ENCODE measurements around the gene SYT1. TPM values are rescaled to one million over a fixed set of nuclear protein-coding genes. Genes with fewer than 3 reads are reported as not detected.

SYT1 gene
- total RNA-seq, 1 donor from 2014 or later: 35.5 TPM

DNA sequence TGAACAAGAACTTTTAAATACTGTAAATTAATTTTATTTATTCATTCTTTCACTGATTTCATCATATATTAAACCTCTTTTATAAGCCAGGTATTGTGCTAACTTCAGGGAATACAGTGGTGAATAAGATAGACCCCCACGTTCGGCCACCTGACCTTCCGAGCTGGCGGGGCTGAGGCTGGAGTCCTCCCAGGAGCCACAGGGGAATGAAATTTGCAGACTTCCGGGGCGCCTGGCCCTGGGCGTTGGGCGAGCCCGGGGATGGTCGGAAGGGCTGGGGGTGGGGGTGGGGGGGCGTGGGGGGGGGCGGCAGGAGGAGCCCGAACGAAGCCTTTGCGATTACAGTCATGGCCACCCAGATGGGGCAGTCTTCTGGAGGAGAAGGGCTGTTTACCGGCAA, 442.8 kb downstream of the SYT1 start:
- H3K4me1 Mint-ChIP-seq (ENCODE audit: unreplicated experiment): peaks cover 5% of the 10 kb centered on the region
- DNase-seq (ENCODE audit: extremely low spot score, unreplicated experiment): no peak
- H3K27ac Mint-ChIP-seq: no peak overlapping the region
- H3K4me3 Mint-ChIP-seq: no peak overlapping the region
- TF ChIP-seq CTCF (conservative IDR thresholded peaks at IDR 0.05): no peak
- no peaks in the 10 kb centered on the region for H3K27me3 Mint-ChIP-seq
- H3K9me3 Mint-ChIP-seq: no peaks in the 10 kb centered on the region
- H3K36me3 Mint-ChIP-seq: peaks cover 9% of the 10 kb centered on the region

GRCh38 chr12:79309039-79309438, 444.5 kb downstream of the SYT1 start:
- DNase-seq (ENCODE audit: extremely low spot score, unreplicated experiment): no peak
- peaks cover 9% of the 10 kb centered on the region for H3K36me3 Mint-ChIP-seq
- no peak overlapping the region for H3K4me3 Mint-ChIP-seq
- H3K9me3 Mint-ChIP-seq: peaks cover 5% of the 10 kb centered on the region
- peaks cover 5% of the 10 kb centered on the region for H3K4me1 Mint-ChIP-seq (ENCODE audit: unreplicated experiment)
- H3K27ac Mint-ChIP-seq: no peak overlapping the region
- no peak for TF ChIP-seq CTCF (conservative IDR thresholded peaks at IDR 0.05)
- H3K27me3 Mint-ChIP-seq: no peaks in the 10 kb centered on the region

- no peak for TF ChIP-seq CTCF (conservative IDR thresholded peaks at IDR 0.05)
- DNase-seq (ENCODE audit: extremely low spot score, unreplicated experiment): no peak
- no peaks in the 10 kb centered on the region for H3K27me3 Mint-ChIP-seq
- peaks cover 7% of the 10 kb centered on the region for H3K4me1 Mint-ChIP-seq (ENCODE audit: unreplicated experiment)
- no peak overlapping the region for H3K4me3 Mint-ChIP-seq
- H3K27ac Mint-ChIP-seq: no peak overlapping the region
- peaks cover 5% of the 10 kb centered on the region for H3K9me3 Mint-ChIP-seq
- peaks cover 17% of the 10 kb centered on the region for H3K36me3 Mint-ChIP-seq
Measured at GRCh38 chr12:79317179-79317847, 452.7 kb downstream of the SYT1 start.

DNA sequence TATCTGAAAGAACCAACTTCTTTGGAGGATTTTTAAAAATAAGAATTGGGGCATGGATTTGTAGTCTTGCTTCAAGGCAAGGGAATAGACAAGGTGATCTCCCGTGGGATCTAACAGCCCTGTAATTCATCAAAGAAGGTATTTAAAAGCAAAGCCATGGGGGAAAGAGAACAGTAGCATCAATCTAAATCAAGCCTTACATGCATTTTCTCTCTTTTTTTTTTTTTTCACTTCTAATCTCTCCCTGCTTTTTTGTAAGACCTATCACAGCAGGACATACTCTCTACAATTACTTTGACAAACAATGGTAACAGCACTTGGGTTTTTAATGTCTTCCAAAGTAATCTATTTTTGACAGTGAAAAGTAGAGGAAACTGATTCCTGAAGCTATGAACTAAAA, 458.3 kb downstream of the SYT1 start:
- no peak for TF ChIP-seq CTCF (conservative IDR thresholded peaks at IDR 0.05)
- Mint-ChIP-seq H3K9me3 (no peaks in the 10 kb centered on the region), H3K27ac (no peak overlapping the region), H3K4me3 (no peak overlapping the region), H3K36me3 (peaks cover 13% of the 10 kb centered on the region), H3K27me3 (no peaks in the 10 kb centered on the region), H3K4me1 (ENCODE audit: unreplicated experiment) (peaks cover 21% of the 10 kb centered on the region)
- no peak for DNase-seq (ENCODE audit: extremely low spot score, unreplicated experiment)

DNA sequence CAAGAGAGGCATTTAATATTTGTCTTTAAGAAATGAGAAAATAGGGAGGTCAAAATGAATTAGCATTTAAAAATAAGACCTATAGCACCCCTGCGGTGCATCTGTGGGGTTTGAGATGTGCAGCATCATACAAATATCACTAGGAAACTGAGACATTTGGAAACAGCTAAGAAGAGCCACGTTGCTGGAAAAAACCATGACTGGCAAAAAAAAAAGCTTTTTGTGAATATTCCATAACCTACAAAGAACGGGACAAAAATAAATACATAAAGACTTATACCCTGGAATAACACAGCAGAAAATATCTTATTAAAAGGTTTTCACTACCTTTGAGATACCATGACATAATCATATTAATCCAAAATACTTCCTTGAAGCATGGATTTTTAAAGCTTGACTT, 460.0 kb downstream of the SYT1 start:
- no peak for DNase-seq (ENCODE audit: extremely low spot score, unreplicated experiment)
- Mint-ChIP-seq H3K27ac (no peak overlapping the region), H3K9me3 (no peaks in the 10 kb centered on the region), H3K36me3 (peaks cover 9% of the 10 kb centered on the region), H3K27me3 (no peaks in the 10 kb centered on the region), H3K4me1 (ENCODE audit: unreplicated experiment) (peaks cover 21% of the 10 kb centered on the region), H3K4me3 (no peak overlapping the region)
- no peak for TF ChIP-seq CTCF (conservative IDR thresholded peaks at IDR 0.05)

All from type B pancreatic cell (in vitro differentiated cells).